ENCODE results near the gene ABCA4. TPM values are rescaled to one million over a fixed set of nuclear protein-coding genes. Genes with fewer than 3 reads are reported as not detected.

ABCA4 gene
- total RNA-seq, 1 experiment from 2014 or later: 0.22 TPM

- no peak overlapping the region for H3K4me2 ChIP-seq (ENCODE audit: low read length)
- ChIA-PET CTCF (interaction anchor here (2.2 kb wide), 1 partner anchor 11 kb away, joined by 16 read pairs; no protein-coding TSS in a partner anchor), RAD21 (ENCODE audit: low non-redundant PET in 1 of 2, low total read pairs in 2 of 2, uncharacterized antibody in 2 of 2, unreplicated experiment in 2 of 2) (no interaction called here), POLR2A (interaction anchor here (1.7 to 2.3 kb wide), 2 partner anchors 11 to 54 kb away, joined by 5 to 8 read pairs; no protein-coding TSS in a partner anchor)
- H3K4me1 ChIP-seq (ENCODE audit: control insufficient read depth in 1 of 2, insufficient read depth in 2 of 2, low read length in 2 of 2): peaks cover 0 to 4% of the 10 kb centered on the region in 2 experiments; a peak in 1 of 4 replicates
- H3K4me3 ChIP-seq (replicated peaks in 1 of 2; ENCODE audit: low read depth in 1 of 2, low read length in 2 of 2): no peak overlapping the region
- H3K36me3 ChIP-seq (ENCODE audit: control insufficient read depth in 1 of 2, insufficient read depth in 2 of 2, low read length in 2 of 2): no peaks in the 10 kb centered on the region
- TF ChIP-seq ELF1 (IDR thresholded peaks at IDR 0.05; ENCODE audit: borderline replicate concordance, low read depth): no peak
- peak; percentile 69 for TF ChIP-seq CEBPB (IDR thresholded peaks at IDR 0.05; ENCODE audit: low read depth)
- TF ChIP-seq POLR2AphosphoS5 (IDR thresholded peaks at IDR 0.05; ENCODE audit: low read depth, low read length): peak; percentile 28; the same call in 1 of the 2 replicates
- TF ChIP-seq MAX (IDR thresholded peaks at IDR 0.05): peak; percentile 56
- no peaks in the 10 kb centered on the region for H3K9me3 ChIP-seq (ENCODE audit: control insufficient read depth in 1 of 2, insufficient read depth in 1 of 2, low read depth in 1 of 2, low read length in 2 of 2)
- DNase-seq (ENCODE audit: low read depth, low spot score): no peak
- intact Hi-C loops (cut with micrococcal nuclease): no loop called here
- BruUV-seq (replicated peaks): no TSS peak
- no peak overlapping the region for H2AFZ ChIP-seq (ENCODE audit: low read depth, low read length, poor library complexity, severe bottlenecking)
- H4K20me1 ChIP-seq (ENCODE audit: insufficient read depth): no peaks in the 10 kb centered on the region
- H3K79me2 ChIP-seq (ENCODE audit: insufficient read depth, low read length): no peaks in the 10 kb centered on the region
- no peaks in the 10 kb centered on the region for H3K9me2 ChIP-seq (ENCODE audit: insufficient read depth)
- H3K9ac ChIP-seq (ENCODE audit: low read length): no peak overlapping the region
- no peaks in the 10 kb centered on the region for H3K27me3 ChIP-seq (ENCODE audit: insufficient read depth, low read length)
- H3K27ac ChIP-seq (ENCODE audit: low read depth, low read length): no peak overlapping the region
- ATAC-seq: no peak
Observed at GRCh38 chr1:94014635-94015488, 106.1 kb downstream of the ABCA4 start.

- H3K9me2 ChIP-seq (ENCODE audit: insufficient read depth): no peaks in the 10 kb centered on the region
- DNase-seq (ENCODE audit: low read depth, low spot score): no peak
- H2AFZ ChIP-seq (ENCODE audit: low read depth, low read length, poor library complexity, severe bottlenecking): no peak overlapping the region
- no peaks in the 10 kb centered on the region for H3K79me2 ChIP-seq (ENCODE audit: insufficient read depth, low read length)
- CTCF ChIA-PET: no interaction called here
- H3K9ac ChIP-seq (ENCODE audit: low read length): no peak overlapping the region
- no peaks in the 10 kb centered on the region for H3K9me3 ChIP-seq (ENCODE audit: control insufficient read depth in 1 of 2, insufficient read depth in 1 of 2, low read depth in 1 of 2, low read length in 2 of 2)
- no TSS peak for BruUV-seq (replicated peaks)
- intact Hi-C loops (cut with micrococcal nuclease): no loop called here
- no peaks in the 10 kb centered on the region for H3K36me3 ChIP-seq (ENCODE audit: control insufficient read depth in 1 of 2, insufficient read depth in 2 of 2, low read length in 2 of 2)
- POLR2A ChIA-PET: interaction anchor here (1.7 kb wide), 1 partner anchor 54 kb away, joined by 5 read pairs; no protein-coding TSS in a partner anchor
- H3K27ac ChIP-seq (ENCODE audit: low read depth, low read length): no peak overlapping the region
- no peaks in the 10 kb centered on the region for H3K27me3 ChIP-seq (ENCODE audit: insufficient read depth, low read length)
- TF ChIP-seq SRF (IDR thresholded peaks at IDR 0.05; ENCODE audit: low read depth): no peak
- no peak for TF ChIP-seq ZBTB33 (IDR thresholded peaks at IDR 0.05; ENCODE audit: extremely low read depth, insufficient replicate concordance, low read length)
- TF ChIP-seq POLR2A (IDR thresholded peaks at IDR 0.05; ENCODE audit: borderline replicate concordance, extremely low read depth, insufficient read depth, insufficient read length): no peak
- no peak for TF ChIP-seq MAX (IDR thresholded peaks at IDR 0.05)
- no peak for TF ChIP-seq REST (IDR thresholded peaks at IDR 0.05; ENCODE audit: low read depth)
- no peak for TF ChIP-seq FOSL1 (IDR thresholded peaks at IDR 0.05; ENCODE audit: low read depth)
- no peak for TF ChIP-seq YY1 (IDR thresholded peaks at IDR 0.05; ENCODE audit: extremely low read depth, insufficient replicate concordance, low read depth, low read length)
- no peak for TF ChIP-seq JUND (IDR thresholded peaks at IDR 0.05)
- no peak for TF ChIP-seq POLR2AphosphoS5 (IDR thresholded peaks at IDR 0.05; ENCODE audit: low read depth, low read length)
- RAD21 ChIA-PET (ENCODE audit: low non-redundant PET in 1 of 2, low total read pairs in 2 of 2, uncharacterized antibody in 2 of 2, unreplicated experiment in 2 of 2): no interaction called here
- no peaks in the 10 kb centered on the region for H4K20me1 ChIP-seq (ENCODE audit: insufficient read depth)
- H3K4me2 ChIP-seq (ENCODE audit: low read length): no peak overlapping the region
- no peaks in the 10 kb centered on the region for H3K4me1 ChIP-seq (ENCODE audit: control insufficient read depth in 1 of 2, insufficient read depth in 2 of 2, low read length in 2 of 2)
- no peak overlapping the region for H3K4me3 ChIP-seq (replicated peaks in 1 of 2; ENCODE audit: low read depth in 1 of 2, low read length in 2 of 2)
- ATAC-seq: no peak
Observed at GRCh38 chr1:94014087-94014486, 106.9 kb downstream of the ABCA4 start.
